Measurements from ENCODE around the gene GABRA5.

GRCh38 chr15:26974120-26974780 lies 107.4 kb downstream of the GABRA5 start:
- TF ChIP-seq CTCF (IDR thresholded peaks at IDR 0.05; ENCODE audit: insufficient read depth, low read length) (no peak), REST (IDR thresholded peaks at IDR 0.05; ENCODE audit: insufficient replicate concordance, low read depth) (no peak)

All from HL-60 (cell line).